ENCODE measurements around the gene ADD1. TPM values are rescaled to one million over a fixed set of nuclear protein-coding genes. Genes with fewer than 3 reads are reported as not detected.

Gene ADD1, protein sequence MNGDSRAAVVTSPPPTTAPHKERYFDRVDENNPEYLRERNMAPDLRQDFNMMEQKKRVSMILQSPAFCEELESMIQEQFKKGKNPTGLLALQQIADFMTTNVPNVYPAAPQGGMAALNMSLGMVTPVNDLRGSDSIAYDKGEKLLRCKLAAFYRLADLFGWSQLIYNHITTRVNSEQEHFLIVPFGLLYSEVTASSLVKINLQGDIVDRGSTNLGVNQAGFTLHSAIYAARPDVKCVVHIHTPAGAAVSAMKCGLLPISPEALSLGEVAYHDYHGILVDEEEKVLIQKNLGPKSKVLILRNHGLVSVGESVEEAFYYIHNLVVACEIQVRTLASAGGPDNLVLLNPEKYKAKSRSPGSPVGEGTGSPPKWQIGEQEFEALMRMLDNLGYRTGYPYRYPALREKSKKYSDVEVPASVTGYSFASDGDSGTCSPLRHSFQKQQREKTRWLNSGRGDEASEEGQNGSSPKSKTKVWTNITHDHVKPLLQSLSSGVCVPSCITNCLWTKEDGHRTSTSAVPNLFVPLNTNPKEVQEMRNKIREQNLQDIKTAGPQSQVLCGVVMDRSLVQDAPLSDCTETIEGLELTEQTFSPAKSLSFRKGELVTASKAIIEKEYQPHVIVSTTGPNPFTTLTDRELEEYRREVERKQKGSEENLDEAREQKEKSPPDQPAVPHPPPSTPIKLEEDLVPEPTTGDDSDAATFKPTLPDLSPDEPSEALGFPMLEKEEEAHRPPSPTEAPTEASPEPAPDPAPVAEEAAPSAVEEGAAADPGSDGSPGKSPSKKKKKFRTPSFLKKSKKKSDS
- polyA plus RNA-seq (2011; rRNA removed) (149 and 170 TPM in 2 replicates), polyA minus RNA-seq (2011; rRNA and poly(A)+ RNA removed) (95.8 and 112 TPM in 2 replicates)

DNA sequence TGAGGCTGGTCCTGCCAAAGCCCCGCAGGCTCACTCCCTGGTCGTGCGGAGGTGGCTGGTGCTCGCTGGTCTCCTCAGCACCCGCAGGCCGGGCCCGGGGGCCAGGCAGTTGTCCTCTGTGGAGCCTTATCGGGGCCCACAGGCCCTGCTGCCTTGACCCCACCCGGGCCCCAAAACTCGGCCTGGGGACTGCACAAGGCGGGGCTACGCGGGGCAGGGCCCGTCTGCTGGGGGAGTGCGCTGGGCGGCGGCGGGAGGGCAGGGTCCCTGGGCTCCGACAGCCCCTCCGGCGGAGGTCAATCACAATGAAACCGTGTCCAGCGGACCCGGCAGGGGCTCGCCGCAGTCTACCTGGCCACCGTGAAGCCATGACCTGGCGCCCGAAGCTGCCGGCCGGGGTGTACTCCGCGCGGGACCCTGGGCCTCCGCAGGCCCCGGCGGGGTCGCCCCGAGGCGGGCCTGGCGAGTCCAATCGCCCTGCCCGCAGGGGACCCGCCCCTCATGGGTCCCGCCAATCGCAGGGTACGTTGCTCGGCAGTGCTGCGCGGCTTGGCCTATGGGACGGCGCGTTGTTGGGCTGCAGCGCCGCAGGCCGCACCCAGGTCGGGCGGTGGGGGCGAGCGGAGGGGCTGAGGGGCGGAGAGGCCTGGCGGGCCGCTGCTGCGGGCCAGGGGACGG is at the start of gene ADD1:
Gene ADD1 (plus strand): TSS at position 582 of the 678 bp plus-strand sequence. CDS start 32,072 bp downstream, outside the sequence.
- TF ChIP-seq, protein P1, sequence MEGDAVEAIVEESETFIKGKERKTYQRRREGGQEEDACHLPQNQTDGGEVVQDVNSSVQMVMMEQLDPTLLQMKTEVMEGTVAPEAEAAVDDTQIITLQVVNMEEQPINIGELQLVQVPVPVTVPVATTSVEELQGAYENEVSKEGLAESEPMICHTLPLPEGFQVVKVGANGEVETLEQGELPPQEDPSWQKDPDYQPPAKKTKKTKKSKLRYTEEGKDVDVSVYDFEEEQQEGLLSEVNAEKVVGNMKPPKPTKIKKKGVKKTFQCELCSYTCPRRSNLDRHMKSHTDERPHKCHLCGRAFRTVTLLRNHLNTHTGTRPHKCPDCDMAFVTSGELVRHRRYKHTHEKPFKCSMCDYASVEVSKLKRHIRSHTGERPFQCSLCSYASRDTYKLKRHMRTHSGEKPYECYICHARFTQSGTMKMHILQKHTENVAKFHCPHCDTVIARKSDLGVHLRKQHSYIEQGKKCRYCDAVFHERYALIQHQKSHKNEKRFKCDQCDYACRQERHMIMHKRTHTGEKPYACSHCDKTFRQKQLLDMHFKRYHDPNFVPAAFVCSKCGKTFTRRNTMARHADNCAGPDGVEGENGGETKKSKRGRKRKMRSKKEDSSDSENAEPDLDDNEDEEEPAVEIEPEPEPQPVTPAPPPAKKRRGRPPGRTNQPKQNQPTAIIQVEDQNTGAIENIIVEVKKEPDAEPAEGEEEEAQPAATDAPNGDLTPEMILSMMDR (IDR thresholded peaks at IDR 0.05; ENCODE audit: low read depth, low read length), result no peak
- DNase-seq (ENCODE audit: low read depth, low spot score), result peak; percentile 86
- Histone ChIP-seq H3K27ac (ENCODE audit: low read depth, low read length) (peak within 1 kb of the TSS; percentile 31), H3K9me3 (ENCODE audit: control insufficient read depth, insufficient read depth, low read length) (no peaks in the 10 kb centered on the region; the same call in 1 of the 2 replicates), H3K27me3 (ENCODE audit: control insufficient read depth, insufficient read depth, low read length) (no peaks in the 10 kb centered on the region), H3K4me3 (ENCODE audit: low read depth, low read length) (peak within 1 kb of the TSS; percentile 83)
- ChIA-PET POLR2A (interaction anchor here (0.6 to 1.1 kb wide), 2 partner anchors 80 to 87 kb away, joined by 3 read pairs; no protein-coding TSS in a partner anchor), CTCF (no interaction called here)

DNA sequence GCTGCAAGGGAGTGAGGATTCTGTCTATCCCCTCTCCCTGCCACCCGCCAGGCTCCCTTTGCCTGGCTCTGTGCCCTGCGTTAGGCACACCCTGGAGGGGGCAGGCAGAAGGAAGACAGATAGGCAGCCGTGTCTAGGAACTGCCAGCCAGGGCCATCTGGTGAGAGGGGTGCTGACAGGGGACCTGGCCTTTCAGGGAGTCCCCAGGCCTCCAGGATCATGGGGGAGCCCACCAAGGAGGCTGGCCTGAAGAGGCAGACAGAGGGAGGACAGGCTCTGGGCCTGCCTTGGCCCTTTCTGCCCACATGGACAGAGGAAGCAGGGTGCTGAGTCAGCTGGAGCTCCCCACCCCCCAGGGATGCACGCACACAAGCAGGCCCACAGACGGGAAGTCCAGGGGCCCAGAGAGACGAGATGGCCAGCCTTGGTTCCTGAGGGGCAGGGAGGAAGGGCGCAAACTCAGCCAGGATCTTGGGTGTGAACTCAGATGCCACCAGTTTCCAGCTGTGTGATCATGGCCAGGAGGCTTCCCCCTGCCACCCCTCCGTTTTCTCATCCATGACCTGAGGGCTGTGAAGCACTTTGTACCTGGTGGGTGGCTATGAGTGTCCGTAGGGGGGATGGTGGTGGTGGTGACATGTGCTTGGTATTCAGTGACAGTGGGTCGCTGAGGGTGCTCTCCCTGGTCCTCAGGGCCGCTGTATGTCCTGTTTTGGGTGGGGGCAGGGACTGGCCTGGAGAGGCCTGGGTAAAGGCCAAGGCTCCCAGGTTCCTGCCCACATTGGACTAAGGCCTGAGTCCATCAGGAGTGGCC is 49.0 kb upstream of the ADD1 start:
- Histone ChIP-seq H3K27ac (ENCODE audit: low read depth, low read length) (peak overlapping the region; percentile 84), H3K9me3 (ENCODE audit: control insufficient read depth, insufficient read depth, low read length) (no peaks in the 10 kb centered on the region; the same call in 1 of the 2 replicates), H3K4me3 (ENCODE audit: low read depth, low read length) (peak overlapping the region; percentile 22), H3K27me3 (ENCODE audit: control insufficient read depth, insufficient read depth, low read length) (no peaks in the 10 kb centered on the region)
- TF ChIP-seq, protein P1 (IDR thresholded peaks at IDR 0.05; ENCODE audit: low read depth, low read length), result 0 out of 2 replicates have a peak, but pooled peaks have one; percentile 4
- POLR2A ChIA-PET, result interaction anchor here (1.1 to 1.5 kb wide), 3 partner anchors 23 to 39 kb away, joined by 4 to 5 read pairs (median 4); no protein-coding TSS in a partner anchor
- CTCF ChIA-PET, result no interaction called here
- no peak for DNase-seq (ENCODE audit: low read depth, low spot score)

DNA sequence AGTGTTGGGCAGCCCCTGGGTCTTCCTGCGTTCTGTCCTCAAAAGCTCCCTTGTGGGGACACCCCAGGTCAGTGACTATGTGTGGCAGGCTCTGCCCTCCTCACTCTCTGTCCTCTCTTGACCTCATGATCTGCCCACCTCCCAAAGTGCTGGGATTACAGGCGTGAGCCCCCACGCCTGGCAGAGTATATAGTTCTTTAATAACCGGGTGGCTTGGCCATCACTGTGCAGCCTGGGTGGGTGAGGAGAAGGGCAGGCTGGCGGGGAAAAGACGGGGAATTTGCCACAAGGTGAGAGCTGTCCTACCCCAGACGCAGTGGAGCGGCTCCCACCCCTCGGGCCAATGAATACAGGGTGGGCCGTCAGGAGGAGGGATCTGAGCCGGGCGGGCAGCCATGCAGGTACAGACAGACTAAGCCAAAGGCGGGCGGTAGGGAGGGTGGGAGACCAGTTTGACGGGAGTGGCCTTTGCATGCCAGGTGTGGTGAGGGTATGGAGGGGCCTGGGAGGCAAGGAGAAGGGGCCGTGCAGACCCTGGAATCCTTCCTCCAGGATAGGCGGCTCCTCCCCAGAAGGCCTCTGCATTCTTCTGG is 48.2 kb upstream of the ADD1 start:
- no peaks in the 10 kb centered on the region; the same call in 1 of the 2 replicates for H3K9me3 ChIP-seq (ENCODE audit: control insufficient read depth, insufficient read depth, low read length)
- H3K4me3 ChIP-seq (ENCODE audit: low read depth, low read length), result no peak overlapping the region
- ChIA-PET POLR2A (interaction anchor here (1.5 kb wide), 1 partner anchor 23 kb away, joined by 4 read pairs; no protein-coding TSS in a partner anchor), CTCF (no interaction called here)
- no peaks in the 10 kb centered on the region for H3K27me3 ChIP-seq (ENCODE audit: control insufficient read depth, insufficient read depth, low read length)
- peak overlapping the region; percentile 84 for H3K27ac ChIP-seq (ENCODE audit: low read depth, low read length)
- DNase-seq (ENCODE audit: low read depth, low spot score), result no peak
- TF ChIP-seq, protein P1 (IDR thresholded peaks at IDR 0.05; ENCODE audit: low read depth, low read length), result no peak
